Tibial nerve (tissue), 4 donors: ENCODE results near the gene NDUFS1.

ENCODE experiments used
- CTCF ChIP-seq, 5 experiments: fragments of 200-600 bp in 3 of 5; fragments of 450-650 bp in 2 of 5; sonication (generic) in 3 of 5; IDR thresholded peaks; one replicate each; pipeline ENCODE4 v1.5.1; 2016 to 2019; ENCODE audit warnings: antibody characterized with exemption in 5 of 5, mild to moderate bottlenecking in 3 of 5, moderate library complexity in 2 of 5
- EP300 ChIP-seq, 2 donors: sonication (generic); formaldehyde crosslinking; IDR thresholded peaks; one replicate each; pipeline ENCODE4 v1.6.1; 2017; ENCODE audit warnings: antibody characterized with exemption in 2 of 2, mild to moderate bottlenecking in 1 of 2
- POLR2A ChIP-seq, 2 donors: fragments of 450-650 bp; IDR thresholded peaks; one replicate each; pipeline ENCODE4 v1.6.1; 2017; ENCODE audit warnings: antibody characterized with exemption in 2 of 2, mild to moderate bottlenecking in 2 of 2, moderate library complexity in 2 of 2

- TF ChIP-seq CTCF (IDR thresholded peaks at IDR 0.05) (peak; percentile 39 to 73 (median 49)), POLR2A (IDR thresholded peaks at IDR 0.05) (peak in 1 of 2 donors; percentile 57), EP300 (IDR thresholded peaks at IDR 0.05) (peak in 1 of 2 donors; percentile 86)
These were observed 73.3 kb downstream of the NDUFS1 start, which contains the start of gene INO80D for GRCh38 chr2:206085742-206086445.
